ENCODE data around the gene SPATA3.
"Not testable (repeated sequence)": the region's sequence is repeated elsewhere in the genome, so short reads cannot be mapped to it uniquely, and the experiment has no call there.

Gene SPATA3

DNA sequence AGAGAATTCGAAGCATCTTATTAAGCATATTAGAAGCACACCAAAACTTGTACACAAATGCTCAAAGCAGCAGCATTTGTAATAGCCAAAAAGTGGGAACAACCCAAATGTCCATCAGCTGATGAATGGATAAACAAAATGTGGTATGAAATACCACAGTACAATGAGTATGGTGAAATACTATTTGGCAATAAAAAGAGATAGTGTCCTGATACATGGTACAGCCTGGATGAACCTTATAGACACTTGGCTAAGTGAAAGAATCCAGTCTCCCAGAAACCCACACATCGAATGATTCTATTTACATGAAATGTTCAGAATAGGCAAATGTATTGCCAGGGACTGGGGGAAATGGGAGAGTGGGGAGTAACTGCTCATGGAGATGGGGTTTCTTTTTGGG, 3.0 kb downstream of the SPATA3 start:
- DNase-seq (ENCODE audit: low read depth in 2 of 2): no peak

DNA sequence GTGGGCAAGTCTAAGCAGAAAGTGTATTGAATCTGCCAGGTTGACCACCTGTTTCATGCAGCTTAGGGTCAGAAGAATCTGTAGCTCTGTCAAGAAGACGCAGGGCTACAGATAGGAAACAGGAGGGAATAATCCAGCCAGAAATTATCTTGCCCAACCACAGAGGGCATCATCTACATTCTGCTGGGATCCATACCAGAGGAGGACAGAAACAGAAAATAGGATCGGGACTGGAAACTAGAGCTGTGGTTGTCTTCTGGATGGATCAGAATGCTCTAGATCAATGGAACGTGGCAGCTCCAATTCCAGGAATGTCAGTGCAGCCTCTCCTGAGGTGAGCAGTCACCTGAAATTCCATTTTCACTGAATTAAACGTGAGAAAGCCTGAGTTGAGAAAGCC, 3.6 kb downstream of the SPATA3 start:
- DNase-seq (ENCODE audit: low read depth in 2 of 2): no peak

DNA sequence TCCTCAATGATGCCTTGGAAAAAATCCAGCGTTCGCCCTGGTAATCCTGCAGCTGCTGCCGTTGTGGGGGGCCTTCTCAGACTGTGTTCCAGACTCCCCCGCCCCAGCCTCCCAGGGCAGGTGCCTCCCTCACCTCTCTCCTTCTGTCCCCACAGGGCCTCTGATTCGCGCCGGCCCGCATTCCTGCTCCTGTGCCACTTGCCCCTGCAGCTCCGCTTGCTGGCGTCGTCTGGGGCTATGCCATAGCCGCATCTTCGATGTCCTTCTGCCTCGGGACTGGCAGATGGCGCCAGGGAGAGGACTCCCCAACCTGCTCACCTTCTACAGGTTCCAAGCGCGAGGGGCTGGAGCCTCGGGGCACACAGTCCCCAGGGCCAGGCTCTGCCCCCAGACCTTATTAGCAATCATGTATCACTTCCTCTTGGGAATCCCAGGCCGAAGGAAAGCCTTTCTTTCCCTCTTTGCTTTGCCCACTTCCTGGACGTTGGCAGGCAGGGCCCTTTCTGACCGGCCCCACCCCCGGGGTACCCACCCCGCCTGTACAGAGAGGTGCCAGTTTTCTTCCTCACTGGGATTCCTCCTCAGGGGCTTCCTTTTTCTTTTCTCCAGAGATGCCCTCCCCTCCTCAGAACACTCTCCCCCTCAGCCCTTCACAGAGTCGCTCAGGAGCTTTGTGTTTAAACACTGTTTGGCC, 4.4 kb downstream of the SPATA3 start:
- no peak for DNase-seq (ENCODE audit: low read depth in 2 of 2)

DNA sequence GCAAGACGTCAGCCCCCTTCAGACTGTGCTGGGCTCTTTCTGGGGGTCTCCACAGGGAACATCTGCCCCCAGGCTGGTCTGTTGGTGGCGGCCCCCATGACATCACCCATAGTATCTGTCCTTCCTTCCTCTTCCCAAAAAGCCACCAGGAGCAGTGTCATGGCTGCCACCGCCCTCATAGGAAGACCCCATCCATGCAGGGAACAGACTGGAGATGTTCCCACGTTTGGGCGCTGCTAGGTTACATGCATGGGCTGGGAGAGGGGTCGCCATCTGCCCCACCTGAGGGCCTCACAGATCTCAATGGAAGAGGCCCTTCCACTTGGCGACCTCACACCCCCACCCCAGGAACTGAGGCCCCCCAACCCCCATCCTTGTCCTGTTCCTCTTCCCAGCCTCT, 5.1 kb downstream of the SPATA3 start:
- DNase-seq (ENCODE audit: low read depth in 2 of 2): no peak

DNA sequence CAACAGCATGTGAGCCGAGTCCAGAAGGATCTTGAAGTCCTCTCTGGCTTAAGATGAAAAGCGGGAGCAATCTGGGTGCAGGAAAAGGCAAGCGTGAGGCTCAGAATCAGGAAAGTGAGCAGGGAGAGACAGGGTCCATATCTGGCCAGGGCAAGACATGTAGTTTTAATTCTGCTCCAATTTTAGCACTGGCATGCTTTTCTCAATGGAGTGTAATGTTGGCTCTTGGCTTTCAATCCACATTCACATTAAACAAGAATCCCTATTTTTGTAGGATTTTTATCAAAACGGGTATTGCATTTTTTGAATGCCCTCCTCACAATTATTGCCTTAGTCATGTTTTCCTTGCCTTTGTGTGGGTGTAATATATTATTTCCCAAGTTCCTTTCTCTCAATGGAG, 6.0 kb downstream of the SPATA3 start:
- no peak for DNase-seq (ENCODE audit: low read depth in 2 of 2)

DNA sequence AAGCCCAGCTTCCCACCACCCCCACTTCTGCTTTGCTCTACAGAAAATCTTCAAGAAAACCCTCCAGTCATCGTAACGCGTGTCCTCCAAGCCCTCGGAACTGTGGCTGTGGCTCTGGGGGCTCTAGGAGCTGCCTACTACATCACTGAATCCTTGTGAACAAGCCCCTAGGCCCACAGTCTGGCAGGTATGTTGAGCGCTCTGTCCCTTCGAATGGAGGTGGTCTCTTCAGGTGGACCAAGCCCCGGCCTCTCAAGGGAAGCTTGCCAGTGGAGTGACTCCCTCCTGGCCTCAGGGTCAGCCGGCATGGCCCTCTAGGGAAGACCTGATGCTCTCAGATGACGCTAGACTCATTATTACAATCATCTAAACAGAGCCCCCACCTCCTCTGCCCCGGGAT, 6.7 kb downstream of the SPATA3 start:
- DNase-seq (ENCODE audit: low read depth in 2 of 2): no peak

DNA sequence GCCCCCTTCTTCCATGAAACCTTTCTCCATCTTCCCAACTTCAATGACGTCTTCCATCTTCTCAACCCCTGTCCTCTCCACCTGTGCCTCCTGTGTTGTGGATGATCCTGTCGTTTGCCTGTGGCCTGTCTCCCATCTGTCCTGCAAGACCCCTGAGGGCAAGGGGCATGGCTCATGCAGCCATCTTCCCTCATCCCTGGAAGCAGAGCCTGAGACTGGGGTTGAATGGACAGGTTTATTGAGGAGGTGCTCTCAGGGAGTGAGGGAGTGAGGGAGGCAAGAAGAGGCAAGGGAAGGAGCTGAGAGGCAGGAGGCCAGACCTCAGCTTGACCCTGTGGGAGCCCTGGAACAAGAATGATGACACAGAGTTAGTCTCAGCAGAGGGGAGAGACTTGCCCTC, 7.3 kb downstream of the SPATA3 start:
- no peak for DNase-seq (ENCODE audit: low read depth in 2 of 2)

DNA sequence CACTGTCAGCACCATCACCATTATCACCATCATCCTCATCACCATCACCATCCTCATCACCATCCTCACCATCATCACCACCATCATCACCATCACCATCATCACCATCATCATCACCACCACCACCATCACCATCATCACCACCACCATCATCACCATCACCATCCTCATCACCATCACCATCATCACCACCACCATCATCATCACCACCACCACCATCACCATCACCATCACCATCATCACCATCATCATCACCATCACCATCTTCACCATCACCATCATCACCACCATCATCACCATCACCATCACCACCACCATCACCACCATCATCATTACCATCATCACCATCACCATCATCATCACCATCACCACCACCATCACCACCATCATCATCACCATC, 9.0 kb downstream of the SPATA3 start:
- not testable (repeated sequence) for DNase-seq (ENCODE audit: low read depth in 2 of 2)

DNA sequence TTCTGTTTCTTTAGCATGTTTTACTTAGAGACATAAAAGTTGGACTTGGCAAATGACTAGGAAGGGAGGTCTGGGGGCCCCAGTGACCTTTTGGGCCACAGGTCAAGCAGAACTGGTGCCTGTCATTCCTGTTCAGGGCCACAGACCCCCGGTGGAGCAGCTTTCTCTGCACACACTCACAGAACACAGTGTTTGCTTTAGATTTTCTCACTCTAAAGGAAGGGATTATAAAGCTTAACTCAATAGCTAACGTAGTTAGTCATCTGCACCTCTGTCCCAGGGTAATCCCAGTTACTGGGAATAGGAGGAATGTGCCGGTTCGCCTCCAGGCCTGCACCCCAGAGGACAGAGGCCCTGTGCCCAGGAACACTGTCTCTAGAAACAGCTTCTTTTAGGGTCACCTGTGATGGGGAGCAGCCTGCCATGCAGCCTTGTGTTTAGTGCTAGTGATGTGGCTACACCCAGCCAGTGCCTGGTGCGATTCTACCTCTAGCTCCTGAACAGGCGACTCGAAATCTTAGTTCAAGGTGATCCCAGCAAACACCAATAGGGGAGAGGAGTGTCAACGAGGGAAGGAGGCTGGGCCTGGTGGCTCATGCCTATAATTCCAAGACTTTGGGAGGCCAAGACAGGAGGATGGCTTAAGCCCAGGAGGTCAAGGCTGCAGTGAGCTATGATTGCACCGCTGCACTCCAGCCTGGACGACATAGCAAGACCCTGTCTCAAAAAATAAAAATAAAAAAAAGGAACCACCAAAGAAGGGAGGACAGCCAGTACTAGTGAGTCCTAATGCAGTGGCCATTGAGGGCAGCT, 11.6 kb downstream of the SPATA3 start:
- DNase-seq (ENCODE audit: low read depth in 2 of 2): no peak

DNA sequence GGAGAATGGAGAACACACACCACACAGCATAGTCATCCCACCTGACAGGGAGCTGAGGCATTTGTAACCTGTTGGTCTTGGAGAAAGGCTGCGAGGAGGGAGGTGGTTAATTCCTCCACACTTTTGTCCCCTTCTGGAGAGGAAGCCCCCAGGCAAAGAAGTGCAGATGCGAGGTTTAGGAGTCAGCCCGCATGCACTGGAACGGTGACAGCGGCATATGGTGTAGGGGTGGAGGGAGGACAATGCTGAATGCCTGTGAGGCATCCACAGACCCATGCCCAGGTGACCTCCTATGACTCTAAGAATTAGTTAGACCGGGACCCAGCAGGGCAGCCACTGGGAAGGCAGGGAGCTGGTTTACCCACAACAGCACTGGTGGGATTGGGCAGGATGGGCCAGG, 12.2 kb downstream of the SPATA3 start:
- DNase-seq (ENCODE audit: low read depth in 2 of 2): no peak

DNA sequence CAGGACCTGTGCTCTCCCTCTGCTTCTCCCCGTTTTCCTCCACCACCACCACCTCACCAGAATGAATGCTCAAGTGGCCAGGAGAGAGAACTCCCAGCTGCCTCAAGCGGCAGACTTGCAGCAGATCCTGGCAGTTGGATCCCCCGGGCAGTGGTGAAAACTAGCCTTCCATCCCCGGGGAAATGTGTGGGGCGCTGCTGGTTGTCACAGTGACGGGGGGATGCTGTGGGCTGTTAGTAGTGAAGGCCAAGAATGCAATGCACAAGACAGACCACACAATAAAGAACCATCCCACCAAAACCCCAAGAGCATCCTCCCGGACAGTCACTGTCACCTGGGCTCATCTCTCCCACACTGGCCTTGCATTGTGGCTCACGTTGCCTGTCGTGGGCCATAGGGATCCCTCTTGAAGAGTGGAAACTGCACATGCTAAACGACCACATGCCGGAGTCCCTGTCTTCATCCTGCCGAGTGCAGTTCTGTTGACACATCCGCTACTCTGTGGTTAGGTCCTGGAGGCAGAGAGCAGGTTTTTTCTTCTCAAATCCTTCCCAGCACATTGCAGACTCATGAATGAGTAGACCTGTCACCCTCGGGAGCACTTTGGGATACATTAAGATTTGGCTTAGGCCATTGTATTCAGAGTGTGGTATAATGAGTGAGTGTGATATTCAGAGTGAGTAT, 13.5 kb downstream of the SPATA3 start:
- no peak for DNase-seq (ENCODE audit: low read depth in 2 of 2)

DNA sequence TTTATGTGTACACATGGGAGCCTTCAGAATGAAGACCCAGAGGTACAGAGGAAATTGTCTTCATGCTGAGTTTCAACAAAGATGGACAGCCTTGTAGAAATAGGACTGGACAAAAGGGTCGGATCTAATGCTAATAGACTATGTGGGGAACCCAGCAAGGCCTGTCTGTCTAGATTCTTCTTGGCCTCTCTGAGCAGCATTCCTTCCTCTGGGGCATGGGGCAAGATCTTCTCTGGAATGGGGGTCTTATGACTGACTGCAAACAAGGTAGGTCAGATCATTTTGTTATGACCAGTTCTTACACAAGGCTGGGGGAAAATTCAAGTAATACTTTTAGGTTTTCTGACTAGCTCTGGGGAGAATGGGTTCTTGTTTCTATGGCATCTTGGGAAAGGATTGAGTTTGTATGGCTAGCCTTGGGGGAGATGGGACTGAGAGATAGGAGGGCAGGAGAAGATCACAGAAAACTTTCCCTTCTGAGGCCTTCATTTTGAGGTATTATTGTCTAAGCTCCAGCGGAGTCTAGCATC, 14.3 kb downstream of the SPATA3 start:
- DNase-seq (ENCODE audit: low read depth in 2 of 2): no peak

DNA sequence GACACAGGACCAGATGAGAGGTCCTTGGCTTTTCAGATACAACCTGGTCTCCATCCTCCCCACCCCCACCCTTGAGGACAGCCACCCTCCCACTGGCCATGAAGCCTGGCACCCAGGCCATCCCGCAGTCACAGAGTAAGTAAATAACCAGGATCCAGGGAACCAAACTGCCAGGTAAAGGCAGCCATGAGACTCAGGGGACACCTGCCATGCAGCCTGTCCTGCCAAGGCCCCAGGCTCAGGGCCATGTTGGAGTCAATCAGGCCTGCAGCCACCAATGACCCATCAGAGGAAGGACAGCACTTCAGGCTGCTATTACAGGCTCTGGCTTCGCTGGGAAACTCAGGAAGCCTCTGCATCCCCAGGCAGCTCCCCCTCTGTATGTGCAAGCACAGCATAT, 15.6 kb downstream of the SPATA3 start:
- DNase-seq (ENCODE audit: low read depth in 2 of 2): no peak

DNA sequence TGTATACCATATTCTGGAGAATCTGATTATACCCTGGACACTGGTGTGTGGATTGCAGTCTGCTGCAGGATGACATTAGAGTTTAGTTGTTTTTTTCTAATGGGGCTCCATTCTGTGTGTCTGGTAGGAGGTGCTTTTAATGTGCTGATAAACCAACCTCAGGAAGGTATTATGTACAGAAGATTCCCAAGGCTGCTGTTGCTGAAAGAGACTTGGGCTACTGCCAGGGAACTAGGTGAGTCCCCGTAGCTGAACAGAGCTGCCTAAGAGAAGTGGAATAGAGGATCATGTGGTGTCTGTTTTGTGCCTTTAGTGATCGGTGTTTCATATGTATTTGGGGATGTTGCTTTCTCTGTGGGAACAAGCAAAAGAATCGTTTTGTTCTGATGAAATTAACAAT, 16.5 kb downstream of the SPATA3 start:
- no peak for DNase-seq (ENCODE audit: low read depth in 2 of 2)

DNA sequence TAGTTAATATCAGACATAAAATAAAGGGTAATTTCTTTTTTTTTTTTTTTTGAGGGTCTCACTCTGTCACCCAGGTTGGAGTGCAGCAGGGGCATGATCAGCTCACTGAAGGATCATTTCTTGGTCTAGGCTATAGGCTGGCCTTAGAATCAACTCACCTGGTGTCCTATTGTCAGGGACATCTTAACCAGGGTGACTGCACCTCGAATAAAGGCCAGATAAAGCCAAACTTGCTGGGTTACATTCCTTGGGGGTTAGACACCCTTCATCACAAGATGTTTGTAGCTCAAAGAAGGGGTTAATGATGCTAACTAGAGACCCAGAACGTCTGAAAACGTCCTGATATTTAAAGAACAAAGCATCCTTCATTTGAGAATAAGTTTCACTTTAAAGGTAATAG, 17.9 kb downstream of the SPATA3 start:
- DNase-seq (ENCODE audit: low read depth in 2 of 2): no peak

DNA sequence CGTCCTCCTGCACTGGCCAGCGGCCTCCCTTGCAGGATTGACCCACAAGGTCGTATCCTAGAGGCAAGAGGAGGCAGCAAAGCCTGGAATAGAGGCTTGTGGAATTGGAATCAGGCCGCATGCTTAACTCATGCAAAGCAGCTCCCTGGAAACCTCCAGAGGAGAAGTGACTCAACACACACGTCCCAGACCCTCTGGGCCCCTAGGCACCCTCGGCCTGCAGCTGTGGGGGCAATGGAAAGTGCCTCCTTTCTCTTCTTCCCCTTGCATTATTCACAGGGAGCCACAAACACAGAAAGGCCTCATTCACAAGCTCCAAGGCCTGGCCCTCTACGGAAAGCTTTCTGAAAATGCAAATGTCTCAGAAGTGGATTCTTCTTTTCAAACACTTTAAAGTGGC, 19.6 kb downstream of the SPATA3 start:
- no peak for DNase-seq (ENCODE audit: low read depth in 2 of 2)

DNA sequence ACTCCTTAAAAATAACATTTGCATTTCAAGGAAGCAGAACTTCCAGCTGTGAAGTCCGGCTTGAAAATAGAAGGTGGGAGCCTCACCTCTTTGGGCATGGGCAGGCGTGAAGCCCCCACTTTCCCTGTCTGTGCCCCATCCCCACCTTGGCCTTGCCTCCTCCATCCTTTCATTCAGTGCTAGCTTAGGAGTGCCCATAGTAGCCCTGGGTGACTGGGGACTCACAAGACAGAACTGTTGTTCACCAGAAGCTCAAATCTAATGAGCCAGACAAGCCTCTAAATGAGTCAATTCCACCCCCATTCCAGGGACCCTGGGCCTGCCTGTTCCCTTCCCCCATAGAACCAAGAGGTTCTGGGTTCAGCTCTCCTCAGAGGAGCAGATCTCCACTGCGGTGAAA, 20.0 kb downstream of the SPATA3 start:
- DNase-seq (ENCODE audit: low read depth in 2 of 2): no peak

DNA sequence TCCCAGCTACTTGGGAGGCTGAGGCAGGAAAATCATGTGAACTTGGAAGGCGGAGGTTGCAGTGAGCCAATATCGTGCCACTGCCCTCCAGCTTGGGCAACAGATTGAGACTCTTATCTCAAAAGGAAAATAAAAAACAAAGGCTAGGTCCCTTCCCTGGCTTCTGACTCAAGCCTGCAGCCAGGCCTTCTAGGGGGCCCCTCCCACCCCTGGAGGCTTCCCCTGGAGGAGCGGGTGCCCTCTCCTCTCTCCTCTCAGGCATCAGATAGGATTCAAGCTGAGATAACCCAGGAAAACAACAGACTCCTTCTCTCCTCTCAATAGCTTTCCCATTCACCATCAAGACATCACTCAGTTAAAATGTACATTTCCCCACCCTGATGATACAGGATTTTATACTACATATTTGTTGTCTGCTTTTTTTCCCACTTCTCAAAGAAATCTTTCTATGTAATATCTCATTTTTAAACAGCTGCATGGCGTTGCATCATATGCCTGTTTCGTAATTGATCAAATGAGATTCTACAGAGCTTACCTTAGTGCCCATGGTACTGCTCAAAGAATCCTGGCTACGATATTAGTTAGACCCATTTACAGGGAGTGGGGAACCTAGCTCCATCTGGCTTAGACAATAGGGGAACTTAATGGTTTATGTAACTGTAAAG, 20.8 kb downstream of the SPATA3 start:
- DNase-seq (ENCODE audit: low read depth in 2 of 2): no peak

DNA sequence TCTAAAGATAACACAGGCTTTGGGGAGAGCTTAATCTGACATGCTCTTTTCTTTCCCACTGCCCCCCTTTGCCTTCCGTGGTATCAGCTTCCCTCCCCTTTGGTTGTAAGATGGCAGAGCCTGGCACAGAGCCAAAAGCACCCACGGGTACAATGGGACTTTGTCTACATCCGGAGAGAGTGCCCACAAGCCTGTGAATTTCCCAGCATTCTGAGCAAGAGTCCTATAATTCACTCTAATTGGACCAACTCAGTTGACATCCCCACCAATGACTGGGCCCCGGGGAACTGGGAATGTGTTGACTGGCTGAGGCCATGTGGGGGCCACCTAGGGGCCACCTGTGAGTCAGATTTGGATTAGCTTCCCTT, 21.3 kb downstream of the SPATA3 start:
- DNase-seq (ENCODE audit: low read depth in 2 of 2): no peak

DNA sequence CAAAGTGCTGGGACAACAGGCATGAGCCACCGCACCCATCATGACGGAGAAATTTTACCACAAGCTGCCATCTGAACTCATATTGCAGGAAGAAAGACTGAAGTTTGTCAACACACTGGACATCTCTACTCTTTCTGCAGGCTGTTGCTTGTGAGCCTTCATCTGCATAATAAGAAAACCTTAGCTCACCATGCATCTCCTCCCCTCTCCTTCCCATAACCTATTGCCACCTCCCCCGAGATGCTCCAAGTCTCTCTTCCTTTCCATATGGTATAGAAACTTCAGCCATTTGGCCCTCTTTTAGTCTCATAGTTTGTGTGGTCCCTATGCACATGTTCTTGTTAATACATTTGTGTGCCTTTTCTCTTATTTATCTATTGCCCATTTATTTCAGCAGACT, 22.3 kb downstream of the SPATA3 start:
- no peak for DNase-seq (ENCODE audit: low read depth in 2 of 2)

DNA sequence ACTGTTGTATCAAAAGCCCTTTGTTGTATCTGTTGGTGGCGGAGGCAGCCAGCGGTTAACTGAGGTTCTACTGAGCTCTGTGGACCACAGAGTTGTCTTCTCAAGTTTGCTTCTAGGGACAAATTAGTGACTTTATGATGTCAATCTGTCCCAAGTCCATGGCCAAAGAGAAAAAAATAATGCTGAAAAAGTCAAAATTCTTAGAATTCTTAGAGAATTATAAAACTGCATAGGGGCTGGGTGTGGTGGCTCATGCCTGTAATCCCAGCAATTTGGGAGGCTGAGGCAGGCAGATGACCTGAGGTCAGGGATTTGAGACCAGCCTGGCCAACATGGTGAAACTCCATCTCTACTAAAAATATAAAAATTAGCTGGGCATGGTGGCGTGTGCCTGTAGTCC, 29.1 kb downstream of the SPATA3 start:
- not testable (repeated sequence) for DNase-seq (ENCODE audit: low read depth in 2 of 2)

DNA sequence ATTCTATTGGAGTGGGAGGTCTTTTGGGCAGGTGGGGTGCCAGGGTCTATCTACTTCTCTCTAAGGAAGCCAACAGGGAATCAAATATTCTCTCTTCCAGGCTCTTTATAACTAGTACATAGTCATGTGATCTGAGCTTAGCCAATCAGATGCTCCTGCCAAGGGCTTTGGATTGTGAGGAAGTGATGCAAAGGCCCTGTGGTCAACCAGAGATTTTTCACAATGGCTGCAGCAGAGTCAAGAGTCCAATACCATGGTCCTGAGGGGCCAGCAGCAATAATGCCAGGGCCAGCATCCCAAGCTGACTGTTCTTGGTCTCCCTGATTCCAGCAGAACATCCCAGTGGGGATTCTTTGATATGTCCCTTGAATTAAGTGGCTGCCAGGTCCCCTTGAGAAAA, 33.0 kb downstream of the SPATA3 start:
- no peak for DNase-seq (ENCODE audit: low read depth in 2 of 2)

All from stimulated activated CD4-positive, alpha-beta T cell treated with anti-CD3 and anti-CD28 coated beads, Interleukin-1b, Interleukin-23, amount 100 ng/mL, for 4 hours (primary cell).